Measurements from ENCODE around the gene FSTL1.
"Not testable (repeated sequence)": the region's sequence is repeated elsewhere in the genome, so short reads cannot be mapped to it uniquely, and the experiment has no call there.

The FSTL1 gene

GRCh38 chr3:120410541-120410940, 40.3 kb downstream of the FSTL1 start:
- DNase-seq = no peak

GRCh38 chr3:120410116-120410515, 40.7 kb downstream of the FSTL1 start:
- no peak for DNase-seq

- no peak for DNase-seq
Measured at GRCh38 chr3:120407508-120408287, 43.1 kb downstream of the FSTL1 start.

- no peak for DNase-seq
Measured at GRCh38 chr3:120404876-120405275, 45.9 kb downstream of the FSTL1 start.

- no peak for DNase-seq
Measured at GRCh38 chr3:120402257-120402656, 48.5 kb downstream of the FSTL1 start.

- no peak for DNase-seq
Measured at GRCh38 chr3:120399372-120399771, 51.4 kb downstream of the FSTL1 start.

GRCh38 chr3:120396469-120396868, 54.3 kb downstream of the FSTL1 start:
- no peak for DNase-seq

- no peak for DNase-seq
Measured at GRCh38 chr3:120394347-120394746, 56.4 kb downstream of the FSTL1 start.

GRCh38 chr3:120393761-120394160, 57.0 kb downstream of the FSTL1 start:
- DNase-seq = no peak

- DNase-seq = no peak
Measured at GRCh38 chr3:120393243-120393642, 57.5 kb downstream of the FSTL1 start.

- no peak for DNase-seq
Measured at GRCh38 chr3:120382941-120383447, 67.8 kb downstream of the FSTL1 start.

- DNase-seq = no peak
Measured at GRCh38 chr3:120381503-120381902, 69.3 kb downstream of the FSTL1 start.

GRCh38 chr3:120377948-120378347, 72.8 kb downstream of the FSTL1 start:
- not testable (repeated sequence) for DNase-seq

GRCh38 chr3:120370463-120370862, 80.3 kb downstream of the FSTL1 start:
- no peak for DNase-seq

- DNase-seq = no peak
Measured at GRCh38 chr3:120369037-120369467, 81.7 kb downstream of the FSTL1 start.

- DNase-seq = no peak
Measured at GRCh38 chr3:120368172-120368571, 82.6 kb downstream of the FSTL1 start.

- no peak for DNase-seq
Measured at GRCh38 chr3:120364821-120365220, 86.0 kb downstream of the FSTL1 start.

- DNase-seq = no peak
Measured at GRCh38 chr3:120364101-120364500, 86.7 kb downstream of the FSTL1 start.

GRCh38 chr3:120357807-120358206, 93.0 kb downstream of the FSTL1 start:
- DNase-seq = no peak

- no peak for DNase-seq
Measured at GRCh38 chr3:120355486-120355885, 95.3 kb downstream of the FSTL1 start.

- no peak for DNase-seq
Measured at GRCh38 chr3:120353463-120353862, 97.3 kb downstream of the FSTL1 start.

GRCh38 chr3:120352017-120352416, 98.8 kb downstream of the FSTL1 start:
- DNase-seq = no peak

GRCh38 chr3:120350401-120350941, 100.3 kb downstream of the FSTL1 start:
- peak; percentile 64 for DNase-seq

- no peak for DNase-seq
Measured at GRCh38 chr3:120349855-120350125, 101.0 kb downstream of the FSTL1 start.

Measured in hematopoietic multipotent progenitor cell treated with erythropoietin and hydrocortisone succinate and interleukin-3 and kit ligand, for 6 days (in vitro differentiated cells).